Lung (tissue), 12 donors: ENCODE data around the gene ACTN4. TPM values are rescaled to one million over a fixed set of nuclear protein-coding genes. Genes with fewer than 3 reads are reported as not detected.
A peak's percentile ranks its signal among the peaks of the same experiment; 100 is the strongest.

Source experiments
- ATAC-seq: fragments of 200-7000 bp; cut with Tn5 transposase; one replicate; pipeline ENCODE4 v1.9.1; 2020; ENCODE audit warnings: moderate number of reproducible peaks; ENCODE audit not compliant: insufficient read depth, low FRiP score
- DNase-seq, 3 donors: peaks; one replicate each; pipeline ENCODE4 v3.0.0-alpha.2; 2013 to 2017
- H3K27ac ChIP-seq, 2 donors: one replicate each; pipeline ENCODE4 v1.5.1; 2013; ENCODE audit warnings: mild to moderate bottlenecking in 2 of 2, moderate library complexity in 2 of 2, control low read depth in 1 of 2, inconsistent platforms in 1 of 2, low read depth in 1 of 2, low read length in 1 of 2
- H3K27me3 ChIP-seq, 3 donors: one replicate each; pipeline ENCODE4 v1.5.1; 2013; ENCODE audit warnings: low read length in 2 of 3; ENCODE audit not compliant: control insufficient read depth in 3 of 3, insufficient read depth in 3 of 3
- H3K36me3 ChIP-seq, 4 donors: one replicate each; pipeline ENCODE4 v1.5.1; 2013; ENCODE audit warnings: low read length in 4 of 4, mild to moderate bottlenecking in 1 of 4, moderate library complexity in 1 of 4; ENCODE audit not compliant: control insufficient read depth in 4 of 4, insufficient read depth in 4 of 4
- H3K4me1 ChIP-seq, 5 donors: one replicate each; pipeline ENCODE4 v1.5.1; 2013; ENCODE audit warnings: low read length in 5 of 5, mild to moderate bottlenecking in 2 of 5, moderate library complexity in 1 of 5; ENCODE audit not compliant: control insufficient read depth in 5 of 5, insufficient read depth in 5 of 5
- H3K4me3 ChIP-seq: one replicate; pipeline ENCODE4 v1.5.1; 2013; ENCODE audit warnings: mild to moderate bottlenecking, control low read depth, moderate library complexity
- H3K9ac ChIP-seq, 2 donors: one replicate each; pipeline ENCODE4 v1.5.1; 2013; ENCODE audit warnings: low read length in 2 of 2, control low read depth in 1 of 2; ENCODE audit not compliant: insufficient read depth in 1 of 2
- H3K9me3 ChIP-seq, 4 donors: one replicate each; pipeline ENCODE4 v1.5.1; 2013; ENCODE audit warnings: low read length in 3 of 4, mild to moderate bottlenecking in 1 of 4, moderate library complexity in 1 of 4; ENCODE audit not compliant: control insufficient read depth in 4 of 4, insufficient read depth in 3 of 4
- CTCF ChIP-seq: IDR thresholded peaks from 2 replicates; pipeline ENCODE4 v1.5.1; 2012; ENCODE audit warnings: mild to moderate bottlenecking; ENCODE audit errors: control extremely low read depth, extremely low read depth
- WGBS, 2 donors: extraction: QIAGEN DNeasy Blood & Tissue Kit; methylation state at CpG; one replicate each; pipeline ENCODE4 v1.1.7; 2013; 5-methylcytosine and 5-hydroxymethylcytosine counted together
- polyA plus RNA-seq, 2 donors: library from polyadenylated mRNA; stranded (reverse); fragments of 200-250 nt; gene quantifications; one replicate each; pipeline ENCODE4 v1.2.1, GENCODE V29; 2013
- total RNA-seq, 2 donors: library from RNA; depleted of rRNA in 1 of 2; stranded (reverse); fragments of >200 nt in 1 of 2; gene quantifications; one replicate each; pipeline ENCODE4 v1.2.1, GENCODE V29; 2014 to 2021
- donor health status: control.
- donor health status: control.
- donor health status: Bipolar disorder and iron deficiency.
- donor health status: healthy.
- donor health status: DM: yes; HTN: yes; CAD: no.

The ACTN4 gene
- total and polyA plus RNA-seq, 4 donors: 229 to 552 (median 367) TPM

GRCh38 chr19:38707512-38708114, 60.2 kb downstream of the ACTN4 start:
- no peak for TF ChIP-seq CTCF
- Histone ChIP-seq H3K9me3 (no peaks in the 10 kb centered on the region), H3K9ac (no peak overlapping the region), H3K27ac (peak overlapping the region; percentile 25 to 75), H3K27me3 (no peaks in the 10 kb centered on the region), H3K36me3 (peaks cover 2 to 92% (median 49%) of the 10 kb centered on the region in 4 donors), H3K4me3 (no peak overlapping the region), H3K4me1 (peaks cover 0 to 41% (median 12%) of the 10 kb centered on the region in 5 donors)
- DNase-seq: peak; percentile 43 to 74 (median 53)
- no peak for ATAC-seq
- WGBS, 2 donors: 56 to 73% methylated on average over 10 of the region's 10 CpGs

GRCh38 chr19:38708413-38709024, 61.1 kb downstream of the ACTN4 start:
- no peak for TF ChIP-seq CTCF
- DNase-seq: no peak
- Histone ChIP-seq H3K4me1 (peaks cover 0 to 39% (median 22%) of the 10 kb centered on the region in 5 donors), H3K36me3 (peaks cover 2 to 93% (median 45%) of the 10 kb centered on the region in 4 donors), H3K9ac (no peak overlapping the region), H3K4me3 (no peak overlapping the region), H3K27ac (peak overlapping the region; percentile 14 to 75), H3K27me3 (no peaks in the 10 kb centered on the region), H3K9me3 (no peaks in the 10 kb centered on the region)
- ATAC-seq: no peak
- 69 to 89% methylated on average over 10 of the region's 10 CpGs for whole genome bisulfite sequencing, 2 donors

GRCh38 chr19:38709119-38709518, 61.7 kb downstream of the ACTN4 start:
- Histone ChIP-seq H3K9me3 (no peaks in the 10 kb centered on the region), H3K27me3 (no peaks in the 10 kb centered on the region), H3K27ac (peak overlapping the region; percentile 38 to 40), H3K9ac (no peak overlapping the region), H3K4me3 (no peak overlapping the region), H3K4me1 (peaks cover 0 to 40% (median 27%) of the 10 kb centered on the region in 5 donors), H3K36me3 (peaks cover 2 to 93% (median 42%) of the 10 kb centered on the region in 4 donors)
- WGBS, 2 donors: 90 to 95% methylated on average over 10 of the region's 10 CpGs
- ATAC-seq (no peak), DNase-seq (no peak)
- no peak for TF ChIP-seq CTCF
